ENCODE data around the gene CPS1.

The CPS1 gene

GRCh38 chr2:210522399-210522798 is 34.0 kb upstream of the CPS1 start:
- Histone ChIP-seq H3K9ac (ENCODE audit: low read length) (no peak overlapping the region), H3K9me3 (ENCODE audit: low read length) (no peaks in the 10 kb centered on the region), H3K9me2 (ENCODE audit: low read depth, low read length) (no peaks in the 10 kb centered on the region), H3K4me2 (ENCODE audit: low read length) (no peak overlapping the region), H3K79me2 (ENCODE audit: insufficient read depth, low read length) (no peaks in the 10 kb centered on the region), H3K4me1 (ENCODE audit: insufficient read depth, low read length, severe bottlenecking) (no peaks in the 10 kb centered on the region), H2AFZ (ENCODE audit: low read length) (no peak overlapping the region), H3F3A (ENCODE audit: insufficient read depth, low read length) (no peaks in the 10 kb centered on the region), H4K20me1 (ENCODE audit: insufficient read depth, low read length) (no peaks in the 10 kb centered on the region), H3K4me3 (ENCODE audit: low read depth, low read length, poor library complexity, severe bottlenecking) (no peak overlapping the region), H3K36me3 (ENCODE audit: insufficient read depth, low read length) (no peaks in the 10 kb centered on the region), H3K27ac (ENCODE audit: low read depth, low read length, poor library complexity, severe bottlenecking) (no peak overlapping the region), H3K27me3 (ENCODE audit: insufficient read depth, low read length) (no peaks in the 10 kb centered on the region)
- no peak for TF ChIP-seq EZH2 (IDR thresholded peaks at IDR 0.05; ENCODE audit: borderline replicate concordance, low read length)
- TF ChIP-seq, protein P1, sequence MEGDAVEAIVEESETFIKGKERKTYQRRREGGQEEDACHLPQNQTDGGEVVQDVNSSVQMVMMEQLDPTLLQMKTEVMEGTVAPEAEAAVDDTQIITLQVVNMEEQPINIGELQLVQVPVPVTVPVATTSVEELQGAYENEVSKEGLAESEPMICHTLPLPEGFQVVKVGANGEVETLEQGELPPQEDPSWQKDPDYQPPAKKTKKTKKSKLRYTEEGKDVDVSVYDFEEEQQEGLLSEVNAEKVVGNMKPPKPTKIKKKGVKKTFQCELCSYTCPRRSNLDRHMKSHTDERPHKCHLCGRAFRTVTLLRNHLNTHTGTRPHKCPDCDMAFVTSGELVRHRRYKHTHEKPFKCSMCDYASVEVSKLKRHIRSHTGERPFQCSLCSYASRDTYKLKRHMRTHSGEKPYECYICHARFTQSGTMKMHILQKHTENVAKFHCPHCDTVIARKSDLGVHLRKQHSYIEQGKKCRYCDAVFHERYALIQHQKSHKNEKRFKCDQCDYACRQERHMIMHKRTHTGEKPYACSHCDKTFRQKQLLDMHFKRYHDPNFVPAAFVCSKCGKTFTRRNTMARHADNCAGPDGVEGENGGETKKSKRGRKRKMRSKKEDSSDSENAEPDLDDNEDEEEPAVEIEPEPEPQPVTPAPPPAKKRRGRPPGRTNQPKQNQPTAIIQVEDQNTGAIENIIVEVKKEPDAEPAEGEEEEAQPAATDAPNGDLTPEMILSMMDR (IDR thresholded peaks at IDR 0.05; ENCODE audit: low read length) = no peak

- Histone ChIP-seq H2AFZ (ENCODE audit: low read length) (no peak overlapping the region), H3K4me3 (ENCODE audit: low read depth, low read length, poor library complexity, severe bottlenecking) (no peak overlapping the region), H3F3A (ENCODE audit: insufficient read depth, low read length) (no peaks in the 10 kb centered on the region), H3K27ac (ENCODE audit: low read depth, low read length, poor library complexity, severe bottlenecking) (no peak overlapping the region), H3K4me2 (ENCODE audit: low read length) (no peak overlapping the region), H3K9ac (ENCODE audit: low read length) (no peak overlapping the region), H3K79me2 (ENCODE audit: insufficient read depth, low read length) (no peaks in the 10 kb centered on the region), H4K20me1 (ENCODE audit: insufficient read depth, low read length) (no peaks in the 10 kb centered on the region), H3K9me3 (ENCODE audit: low read length) (no peaks in the 10 kb centered on the region), H3K27me3 (ENCODE audit: insufficient read depth, low read length) (no peaks in the 10 kb centered on the region), H3K4me1 (ENCODE audit: insufficient read depth, low read length, severe bottlenecking) (no peaks in the 10 kb centered on the region), H3K36me3 (ENCODE audit: insufficient read depth, low read length) (no peaks in the 10 kb centered on the region), H3K9me2 (ENCODE audit: low read depth, low read length) (no peaks in the 10 kb centered on the region)
- TF ChIP-seq, protein P1 (IDR thresholded peaks at IDR 0.05; ENCODE audit: low read length) = no peak
Measured at GRCh38 chr2:210523650-210524289, 32.6 kb upstream of the CPS1 start.

DNA sequence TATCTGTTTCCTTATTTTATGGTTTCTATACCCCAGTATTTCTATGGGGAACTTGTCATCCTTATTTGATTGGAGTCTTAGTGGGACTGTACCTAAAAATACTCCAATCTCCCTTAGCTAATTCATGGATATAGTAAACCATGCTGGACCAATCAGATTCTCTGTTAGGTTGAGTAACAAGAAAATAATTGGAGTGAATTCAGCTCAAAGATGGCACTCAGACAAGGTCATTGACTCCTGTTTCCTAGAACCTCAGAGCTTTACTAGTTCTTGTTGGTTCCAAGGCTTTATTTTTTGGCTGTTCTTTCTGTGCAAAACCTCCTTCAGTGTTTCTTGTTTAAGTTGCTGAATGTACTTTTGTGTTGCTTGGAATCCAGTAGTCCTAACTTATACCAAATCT is 31.9 kb upstream of the CPS1 start:
- Histone ChIP-seq H3K9me2 (ENCODE audit: low read depth, low read length) (no peaks in the 10 kb centered on the region), H3K4me1 (ENCODE audit: insufficient read depth, low read length, severe bottlenecking) (no peaks in the 10 kb centered on the region), H3K9me3 (ENCODE audit: low read length) (no peaks in the 10 kb centered on the region), H3F3A (ENCODE audit: insufficient read depth, low read length) (no peaks in the 10 kb centered on the region), H4K20me1 (ENCODE audit: insufficient read depth, low read length) (no peaks in the 10 kb centered on the region), H3K27ac (ENCODE audit: low read depth, low read length, poor library complexity, severe bottlenecking) (no peak overlapping the region), H3K9ac (ENCODE audit: low read length) (no peak overlapping the region), H3K36me3 (ENCODE audit: insufficient read depth, low read length) (no peaks in the 10 kb centered on the region), H3K79me2 (ENCODE audit: insufficient read depth, low read length) (no peaks in the 10 kb centered on the region), H3K4me3 (ENCODE audit: low read depth, low read length, poor library complexity, severe bottlenecking) (no peak overlapping the region), H3K27me3 (ENCODE audit: insufficient read depth, low read length) (no peaks in the 10 kb centered on the region), H3K4me2 (ENCODE audit: low read length) (no peak overlapping the region), H2AFZ (ENCODE audit: low read length) (no peak overlapping the region)
- TF ChIP-seq, protein P1 (IDR thresholded peaks at IDR 0.05; ENCODE audit: low read length) = no peak
- no peak for TF ChIP-seq EZH2 (IDR thresholded peaks at IDR 0.05; ENCODE audit: borderline replicate concordance, low read length)

Measured in OCI-LY1 (cell line).